Caki2 (cell line): ENCODE data around the gene SPOCK1. TPM values are rescaled to one million over a fixed set of nuclear protein-coding genes. Genes with fewer than 3 reads are reported as not detected.

Experiments
- DNase-seq: peaks from one replicate; pipeline ENCODE4 v3.0.0-alpha.2; 2015; ENCODE audit warnings: low read depth
- in situ Hi-C: cut with HindIII; loops from 2 replicates; pipeline ENCODE4 v1.10.0; 2016; ENCODE audit warnings: low sequenced_read_pairs, low pct_unique_long_range_greater_than_20kb, mixed read lengths
- total RNA-seq: library from RNA; depleted of rRNA; stranded (reverse); fragments of >200 nt; shearing (Covaris generic); gene quantifications from 2 replicates; pipeline ENCODE4 v1.2.3, GENCODE V29; 2014; ENCODE audit warnings: low replicate concordance

SPOCK1 gene
- total RNA-seq, 1 experiment from 2014 or later = 25.6 TPM

DNA sequence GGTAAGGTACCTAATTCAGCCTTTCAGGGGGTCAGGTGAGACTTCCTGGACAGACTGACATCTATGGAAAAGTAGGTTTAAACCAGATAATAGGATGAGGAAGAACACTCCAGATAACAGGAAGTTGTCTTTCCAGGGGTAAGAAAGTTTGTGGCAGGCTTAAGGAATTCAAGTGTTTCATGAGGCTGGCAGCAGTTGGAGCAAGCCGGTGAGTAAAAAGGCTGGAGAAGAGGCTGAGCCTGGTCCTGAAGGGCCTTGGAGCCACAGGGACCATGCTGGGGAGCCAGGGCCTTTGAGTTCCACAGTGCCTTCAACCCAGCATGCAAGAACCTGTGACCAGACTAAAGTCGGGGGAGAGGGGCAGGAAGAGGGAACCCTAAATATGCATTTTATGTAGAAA lies 353.4 kb downstream of the SPOCK1 start:
- in situ Hi-C loops = no loop called here
- no peak for DNase-seq

GRCh38 chr5:137144656-137145055 lies 354.5 kb downstream of the SPOCK1 start:
- peak; percentile 47 for DNase-seq
- in situ Hi-C loops = no loop called here

- in situ Hi-C loops = no loop called here
- peak; percentile 72 for DNase-seq
Observed at GRCh38 chr5:137142764-137143605, 356.1 kb downstream of the SPOCK1 start.

- in situ Hi-C loops = no loop called here
- no peak for DNase-seq
Observed at GRCh38 chr5:137142346-137142745, 356.8 kb downstream of the SPOCK1 start.

DNA sequence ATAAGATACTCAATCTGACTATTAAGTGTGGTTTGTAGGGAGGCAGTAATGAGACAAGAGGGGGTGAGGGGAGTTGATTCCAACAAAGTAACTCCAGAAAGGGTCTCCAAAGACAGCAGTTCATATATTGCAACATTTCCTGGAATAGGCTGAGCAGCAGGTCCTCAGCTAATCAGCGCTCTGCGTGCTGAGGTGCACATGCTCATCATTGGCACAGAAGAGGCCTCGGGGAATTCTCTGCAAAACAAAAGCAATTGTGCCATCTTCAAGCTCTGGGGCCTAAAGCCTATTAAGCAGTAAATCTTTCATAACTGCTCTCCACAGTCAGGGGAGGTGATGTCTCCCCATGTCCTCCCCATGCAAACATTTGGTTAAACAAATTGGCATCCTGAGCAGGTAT lies 357.3 kb downstream of the SPOCK1 start:
- no peak for DNase-seq
- in situ Hi-C loops = no loop called here

- in situ Hi-C loops = no loop called here
- DNase-seq = no peak
Observed at GRCh38 chr5:137136991-137137632, 362.0 kb downstream of the SPOCK1 start.

GRCh38 chr5:137134920-137135532 lies 364.1 kb downstream of the SPOCK1 start:
- in situ Hi-C loops = no loop called here
- DNase-seq = no peak

DNA sequence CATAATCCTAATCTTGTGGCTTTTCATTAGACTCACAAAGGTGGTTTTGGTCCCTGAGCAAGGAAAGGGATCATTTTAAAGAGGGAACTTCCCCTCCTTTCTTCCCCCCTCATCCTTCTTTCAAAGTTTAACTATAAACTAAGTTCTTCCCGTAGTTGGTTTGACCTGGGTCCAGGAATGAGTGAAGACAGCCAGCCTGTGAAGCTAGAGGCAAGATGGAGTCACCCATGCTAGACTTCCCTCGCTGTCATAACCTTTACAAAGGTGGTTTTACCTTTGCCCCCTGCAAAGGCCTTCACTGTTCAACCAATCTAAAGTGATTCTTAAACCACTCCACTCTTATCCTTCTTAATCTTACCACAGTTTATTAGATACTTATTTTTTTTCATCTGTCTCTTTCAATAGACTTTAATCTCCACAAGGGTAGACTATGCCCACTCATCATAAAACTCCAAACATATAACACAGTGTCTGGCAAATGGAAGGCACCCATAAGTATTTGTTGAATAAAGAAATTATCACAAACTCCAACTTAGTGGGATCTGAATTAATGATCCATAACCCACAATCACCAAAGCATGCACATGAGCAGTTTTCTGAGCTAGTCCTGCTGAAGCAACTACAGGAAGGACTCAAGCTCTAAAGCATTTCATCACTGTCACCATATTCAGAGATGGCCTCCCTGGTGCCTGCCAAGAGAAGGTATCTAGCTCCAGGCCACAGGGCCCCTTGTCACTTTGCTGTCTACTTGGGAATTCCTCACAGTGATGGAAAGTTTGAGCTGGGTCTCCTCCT lies 369.0 kb downstream of the SPOCK1 start:
- in situ Hi-C loops = no loop called here
- DNase-seq = peak; percentile 75

- in situ Hi-C loops = no loop called here
- no peak for DNase-seq
Observed at GRCh38 chr5:137128012-137128411, 371.1 kb downstream of the SPOCK1 start.

GRCh38 chr5:137126829-137127228 lies 372.3 kb downstream of the SPOCK1 start:
- in situ Hi-C loops = no loop called here
- DNase-seq = no peak

DNA sequence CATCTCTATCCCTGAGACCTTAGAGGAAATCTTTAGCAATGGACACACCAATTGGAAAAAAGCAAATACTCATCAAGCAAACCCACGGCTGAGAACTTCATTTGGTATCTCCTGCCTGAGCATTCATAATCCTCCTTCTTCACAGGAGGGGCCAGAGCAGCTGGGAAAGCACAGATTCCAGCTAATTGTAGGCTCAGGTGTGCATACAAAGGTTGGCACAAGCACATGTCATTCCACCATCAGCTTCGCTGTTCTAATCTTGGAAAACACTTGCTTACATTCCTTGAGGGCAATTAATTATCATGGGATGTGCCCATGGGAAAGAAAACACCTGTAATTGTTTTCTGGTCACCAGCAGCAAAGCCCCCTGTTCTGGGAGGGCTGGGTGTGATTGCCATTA lies 376.6 kb downstream of the SPOCK1 start:
- in situ Hi-C loops = no loop called here
- DNase-seq = no peak

DNA sequence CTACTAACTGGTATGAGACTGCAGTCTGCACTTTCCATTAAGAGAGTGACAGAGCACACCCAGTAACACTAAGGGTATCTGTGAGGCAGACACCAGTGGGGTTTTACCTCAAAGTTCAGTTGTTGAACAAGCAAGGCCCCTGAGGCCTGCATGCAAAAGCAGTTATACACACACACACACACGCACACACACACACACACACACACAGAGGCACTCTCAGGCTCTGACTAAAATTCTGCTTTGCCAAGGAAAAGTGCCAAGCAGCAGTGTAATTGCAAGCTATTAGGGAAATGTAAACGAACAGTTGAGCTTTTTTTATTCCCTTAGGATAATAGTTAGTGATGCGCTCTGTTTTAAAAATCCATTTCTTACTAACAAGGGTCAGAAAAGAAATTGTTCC lies 377.1 kb downstream of the SPOCK1 start:
- DNase-seq = no peak
- in situ Hi-C loops = no loop called here

- in situ Hi-C loops = no loop called here
- DNase-seq = no peak
Observed at GRCh38 chr5:137119321-137119720, 379.8 kb downstream of the SPOCK1 start.

DNA sequence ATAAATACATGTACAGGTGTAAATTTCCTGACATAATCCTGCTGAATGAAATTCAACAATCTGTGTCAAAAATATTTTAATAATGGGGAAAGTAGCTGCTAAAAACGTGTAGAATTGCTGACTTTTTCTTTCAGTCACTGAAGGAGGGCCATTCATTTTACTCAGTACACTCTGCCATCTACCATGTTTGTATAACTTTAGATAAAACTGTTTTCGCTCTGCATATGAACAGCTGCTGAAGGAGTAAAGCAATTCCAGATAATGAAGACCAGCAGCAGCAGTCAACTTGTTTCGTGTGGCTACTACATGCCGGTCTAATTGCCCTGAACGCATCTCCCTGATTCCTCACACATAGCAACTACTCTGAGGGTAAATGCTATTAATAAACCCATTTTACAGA lies 380.5 kb downstream of the SPOCK1 start:
- DNase-seq = no peak
- in situ Hi-C loops = no loop called here

DNA sequence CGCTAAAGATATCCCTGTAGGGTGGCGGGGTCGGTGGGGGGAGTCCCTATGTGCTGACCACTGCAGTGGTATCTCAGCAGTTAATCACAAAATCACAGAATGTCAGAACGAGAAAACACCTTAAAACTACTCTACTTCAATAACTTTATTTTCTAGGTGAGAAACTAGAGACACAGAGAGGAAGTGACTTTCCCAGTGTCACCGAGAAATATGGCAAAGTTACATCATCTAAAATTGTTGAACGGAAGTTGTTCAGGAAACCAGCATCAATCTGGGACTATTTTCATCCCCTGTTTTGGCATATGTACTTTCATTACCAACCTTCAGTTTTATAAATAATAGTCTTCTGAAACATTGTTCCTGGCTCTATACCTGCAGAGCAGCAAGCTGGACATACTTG lies 384.0 kb downstream of the SPOCK1 start:
- in situ Hi-C loops = no loop called here
- DNase-seq = no peak

- peak; percentile 25 for DNase-seq
- in situ Hi-C loops = no loop called here
Observed at GRCh38 chr5:137114529-137114928, 384.6 kb downstream of the SPOCK1 start.

- DNase-seq = no peak
- in situ Hi-C loops = no loop called here
Observed at GRCh38 chr5:137113939-137114338, 385.2 kb downstream of the SPOCK1 start.

DNA sequence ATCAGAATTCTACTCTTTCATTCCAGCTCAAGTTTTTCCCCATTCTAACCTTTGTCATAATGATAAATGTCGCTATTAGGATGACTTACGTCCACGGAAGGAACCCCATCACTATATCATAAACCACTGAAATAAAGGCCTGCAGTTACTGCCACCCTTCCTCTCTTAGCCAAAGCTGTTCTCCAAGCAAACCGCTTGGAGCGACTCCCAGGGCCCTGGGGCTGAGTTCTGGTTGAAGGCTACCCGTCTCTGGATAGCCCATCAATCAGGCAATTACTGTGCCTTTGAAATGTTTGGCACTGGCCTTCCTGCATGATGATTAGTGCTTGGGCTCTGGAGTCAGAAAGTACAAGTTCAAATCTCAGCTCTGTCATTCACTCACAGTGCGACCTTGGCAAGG lies 386.0 kb downstream of the SPOCK1 start:
- in situ Hi-C loops = no loop called here
- DNase-seq = no peak
